HG02678 (cell line): ENCODE data around the gene PMIS2.

Experiments
- ATAC-seq: cut with Tn5 transposase; IDR thresholded peaks from one replicate; pipeline ENCODE4 v1.9.1; 2021; ENCODE audit warnings: mild to moderate bottlenecking, moderate library complexity; ENCODE audit not compliant: unreplicated experiment

PMIS2 gene

DNA sequence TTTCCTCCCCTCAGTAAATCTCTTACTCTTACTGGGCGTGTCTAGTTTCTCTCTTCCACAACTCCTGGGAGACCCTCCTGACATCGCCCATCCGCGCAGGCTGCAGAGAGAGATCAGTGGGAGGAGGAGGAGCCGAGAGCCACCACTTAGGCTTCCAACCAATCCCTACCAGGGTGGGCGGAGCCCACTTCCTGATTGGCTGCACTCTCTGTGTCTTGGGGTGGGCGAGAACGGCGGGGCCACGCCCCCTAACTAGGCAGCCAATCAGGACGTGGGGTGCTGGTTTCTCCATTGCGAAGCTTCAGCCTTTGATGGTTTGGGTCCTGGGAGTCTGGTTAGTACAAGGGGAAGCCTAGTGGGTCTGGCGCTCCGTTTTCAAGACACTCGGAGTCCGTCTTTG, at the start of gene PMIS2:
TSS of gene PMIS2 (plus strand) at position 326 of the 400 bp plus-strand sequence. CDS start 87 bp downstream, outside the sequence.
- ATAC-seq: no peak

DNA sequence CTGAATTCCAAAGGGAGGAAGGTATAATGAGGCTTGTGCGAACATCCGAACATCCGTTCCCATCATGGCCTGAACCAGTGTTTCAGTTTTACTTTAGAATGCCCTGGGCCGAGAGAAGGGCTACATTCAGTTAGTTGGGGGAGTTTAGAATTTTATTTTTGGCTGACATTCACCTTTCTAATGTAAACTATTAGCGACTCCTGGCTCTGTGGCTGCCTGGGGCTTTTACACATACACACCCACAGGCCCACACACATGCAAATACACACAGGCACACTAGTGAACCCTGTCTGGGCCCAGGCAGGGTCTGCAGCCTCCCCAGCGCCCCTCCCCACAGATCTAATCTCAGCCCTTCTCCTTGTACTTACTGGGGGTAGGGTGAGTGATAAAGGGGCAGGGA, 46.7 kb upstream of the PMIS2 start:
- ATAC-seq: no peak

DNA sequence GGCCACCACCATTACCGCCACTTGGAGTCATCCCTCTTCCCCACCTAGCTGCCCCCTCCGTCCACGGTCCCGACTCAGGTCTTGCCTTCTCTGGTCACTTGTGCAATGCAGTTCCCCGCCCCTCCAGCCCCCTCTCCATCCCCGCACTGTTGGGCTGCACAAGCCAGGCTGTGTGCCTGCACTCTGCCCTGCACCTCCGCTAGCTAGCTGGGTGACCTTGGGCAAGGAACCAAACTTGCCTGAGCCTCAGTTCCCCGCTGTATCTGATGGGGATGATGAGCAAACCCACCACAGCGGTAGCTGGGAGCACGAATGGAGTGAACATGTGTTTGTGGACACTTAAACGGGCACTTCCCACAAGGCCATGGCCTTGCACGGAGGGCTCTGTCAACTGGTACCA, 46.1 kb upstream of the PMIS2 start:
- no peak for ATAC-seq

DNA sequence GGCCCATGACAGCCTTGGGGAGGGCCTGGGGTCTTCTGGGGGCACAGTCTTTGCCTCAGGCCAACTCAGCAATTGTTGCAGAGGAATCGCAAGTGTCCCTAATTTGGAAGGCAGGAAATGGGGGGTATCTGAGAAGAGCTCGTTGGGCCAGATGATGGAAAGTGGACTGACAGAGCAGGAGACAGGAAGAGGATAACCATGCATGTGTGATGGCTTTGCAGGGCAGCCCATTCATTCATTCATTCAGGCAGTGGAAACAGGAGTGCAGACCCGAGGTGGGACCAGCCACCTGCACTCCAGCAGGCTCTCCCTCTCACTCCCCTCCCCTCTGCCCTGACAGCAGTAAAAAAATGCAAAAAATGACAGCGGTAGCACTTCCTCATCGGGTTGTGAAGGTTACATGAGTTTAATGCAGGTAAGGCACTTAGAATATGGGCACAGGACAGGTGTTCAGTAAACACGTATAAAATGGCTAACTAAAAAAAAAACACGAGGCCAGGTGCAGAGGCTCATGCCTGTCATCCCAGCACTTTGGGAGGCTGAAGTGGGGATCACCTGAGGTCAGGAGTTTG, 45.5 kb upstream of the PMIS2 start:
- ATAC-seq: no peak

DNA sequence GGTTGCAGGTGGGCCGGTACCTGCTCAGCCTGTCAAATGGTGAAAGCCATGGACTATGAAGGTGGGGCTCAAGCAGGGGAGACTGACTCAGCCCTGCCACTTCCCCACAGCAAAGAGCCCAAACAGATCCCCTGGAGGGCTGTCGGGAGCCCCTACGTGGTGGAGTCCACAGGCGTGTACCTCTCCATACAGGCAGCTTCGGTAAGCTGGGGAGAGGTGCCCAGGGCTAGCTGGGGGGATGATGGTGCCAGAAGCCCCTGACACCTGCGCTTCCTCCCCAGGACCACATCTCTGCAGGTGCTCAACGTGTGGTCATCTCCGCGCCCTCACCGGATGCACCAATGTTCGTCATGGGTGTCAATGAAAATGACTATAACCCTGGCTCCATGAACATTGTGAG, 43.8 kb upstream of the PMIS2 start:
- ATAC-seq: no peak

DNA sequence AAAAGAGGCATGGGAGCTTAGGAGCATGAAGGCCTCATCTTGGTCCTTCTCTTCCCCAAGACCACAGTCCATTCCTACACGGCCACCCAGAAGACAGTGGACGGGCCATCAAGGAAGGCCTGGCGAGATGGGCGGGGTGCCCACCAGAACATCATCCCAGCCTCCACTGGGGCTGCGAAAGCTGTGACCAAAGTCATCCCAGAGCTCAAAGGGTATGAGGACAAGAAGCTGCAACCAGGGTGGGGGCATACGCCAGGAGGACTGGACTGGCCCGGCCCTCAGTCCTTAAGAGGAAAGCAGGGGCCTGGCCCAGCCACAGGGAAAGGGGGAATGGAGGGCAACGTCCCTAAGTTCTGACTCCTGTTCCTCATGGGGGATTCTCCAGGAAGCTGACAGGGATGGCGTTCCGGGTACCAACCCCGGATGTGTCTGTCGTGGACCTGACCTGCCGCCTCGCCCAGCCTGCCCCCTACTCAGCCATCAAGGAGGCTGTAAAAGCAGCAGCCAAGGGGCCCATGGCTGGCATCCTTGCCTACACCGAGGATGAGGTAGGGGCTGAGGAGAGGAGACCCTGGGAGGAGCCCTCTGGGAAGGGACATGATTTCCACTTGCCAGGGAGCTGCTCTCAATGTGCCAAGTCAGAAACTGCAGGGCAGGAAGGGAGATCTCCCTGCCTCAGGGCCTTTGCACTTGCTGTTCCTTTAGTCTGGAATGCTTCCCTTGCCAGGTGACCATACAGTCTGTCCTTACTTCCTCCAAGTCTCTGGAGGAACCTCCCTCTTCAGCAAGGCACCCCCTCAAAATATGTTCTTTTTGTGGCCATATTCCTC, 42.5 kb upstream of the PMIS2 start:
- no peak for ATAC-seq

DNA sequence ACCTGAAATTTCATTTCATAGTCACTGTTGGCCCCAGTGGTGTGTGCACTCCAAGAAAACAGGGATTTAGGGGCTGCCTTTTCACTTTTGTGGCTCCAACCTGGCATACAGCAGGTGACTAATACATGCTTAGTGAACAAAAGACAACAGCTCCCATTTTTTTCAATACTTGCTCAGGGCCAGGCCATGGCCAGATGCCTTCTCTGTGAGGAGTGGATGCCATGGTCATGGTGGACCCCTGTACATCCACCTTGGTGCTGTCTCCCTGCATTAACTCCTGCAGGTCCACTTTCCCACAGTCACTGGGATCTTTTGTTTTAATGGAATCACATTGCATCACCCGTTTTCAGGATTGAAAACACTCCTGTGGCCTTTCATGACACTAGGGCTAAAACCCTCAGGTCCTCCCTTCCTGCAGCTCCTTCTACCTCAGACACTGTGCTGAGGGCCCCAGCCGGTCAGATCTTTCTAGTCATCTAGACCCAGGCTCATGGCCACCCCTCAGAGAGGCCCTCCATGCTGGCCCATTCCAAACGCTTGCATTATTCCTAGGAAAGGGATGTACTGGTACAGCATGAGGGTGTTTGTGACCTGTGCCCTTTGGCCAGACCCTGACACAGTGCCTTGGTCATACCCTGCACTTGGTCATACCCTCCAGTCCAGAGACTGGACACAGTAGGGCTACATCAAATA, 41.7 kb upstream of the PMIS2 start:
- no peak for ATAC-seq

DNA sequence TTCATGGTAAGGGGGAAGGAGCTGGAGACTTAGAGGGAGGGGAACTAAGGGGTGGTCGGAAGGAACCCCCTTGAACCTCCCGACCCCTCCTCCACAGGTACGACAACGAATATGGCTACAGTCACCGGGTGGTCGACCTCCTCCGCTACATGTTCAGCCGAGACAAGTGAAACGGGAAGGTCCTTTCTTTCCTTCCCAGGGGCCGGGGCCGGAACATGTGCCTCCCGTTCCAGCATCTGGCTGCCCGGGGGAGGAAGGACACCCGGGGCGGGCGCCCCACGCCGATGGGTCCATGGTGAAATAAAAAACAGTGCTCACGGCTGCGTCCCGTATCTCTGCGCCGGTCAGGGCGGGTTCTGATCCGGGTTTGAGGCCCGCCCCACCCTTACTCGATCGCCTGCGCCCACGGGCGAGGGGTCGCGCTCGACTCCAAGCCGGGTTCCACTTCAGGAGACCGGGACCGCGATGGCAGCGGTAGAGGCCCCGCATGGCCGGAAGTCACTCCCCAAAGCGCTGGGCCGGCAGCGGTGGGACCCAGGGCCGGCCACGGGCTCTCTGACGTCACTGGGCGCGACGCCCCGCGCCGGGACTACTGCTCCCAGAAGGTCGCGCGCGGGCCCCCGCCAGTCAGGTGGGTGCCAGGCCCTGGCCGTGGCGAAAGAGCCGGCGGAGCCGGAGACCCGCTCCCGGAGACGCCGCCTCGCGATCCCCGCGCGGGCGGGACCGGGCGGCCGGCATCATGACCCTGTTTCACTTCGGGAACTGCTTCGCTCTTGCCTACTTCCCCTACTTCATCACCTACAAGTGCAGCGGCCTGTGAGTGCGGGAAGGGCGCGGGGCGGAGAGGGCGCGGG, 40.7 kb upstream of the PMIS2 start, which contains the start of gene TMEM147:
TSS of gene TMEM147 (plus strand) at position 626 of the 854 bp plus-strand sequence. CDS start at position 740, 114 bp downstream.
- peak; percentile 79 for ATAC-seq

DNA sequence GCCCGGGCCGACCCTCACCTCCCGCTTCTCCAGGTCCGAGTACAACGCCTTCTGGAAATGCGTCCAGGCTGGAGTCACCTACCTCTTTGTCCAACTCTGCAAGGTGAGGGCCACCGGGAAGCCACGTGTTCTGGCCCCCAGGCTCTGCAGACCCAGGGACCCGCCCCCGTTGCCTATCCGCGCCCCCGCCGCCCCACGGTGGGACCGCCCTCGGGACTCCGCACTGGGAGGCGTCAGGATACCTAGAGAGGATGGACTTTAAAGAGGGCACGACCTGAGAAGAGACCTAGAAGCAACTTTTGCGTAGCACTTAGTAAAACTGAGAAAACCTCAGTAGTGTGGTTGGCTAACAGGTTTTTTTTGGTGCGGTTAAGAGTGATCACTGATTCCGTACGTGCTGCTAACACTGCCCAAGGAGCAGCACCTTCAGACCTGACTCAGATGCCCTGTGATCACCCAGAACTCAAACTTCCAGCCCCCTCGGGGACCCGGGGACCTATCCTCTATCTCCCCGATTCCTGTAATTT, 40.1 kb upstream of the PMIS2 start:
- peak; percentile 44 for ATAC-seq

DNA sequence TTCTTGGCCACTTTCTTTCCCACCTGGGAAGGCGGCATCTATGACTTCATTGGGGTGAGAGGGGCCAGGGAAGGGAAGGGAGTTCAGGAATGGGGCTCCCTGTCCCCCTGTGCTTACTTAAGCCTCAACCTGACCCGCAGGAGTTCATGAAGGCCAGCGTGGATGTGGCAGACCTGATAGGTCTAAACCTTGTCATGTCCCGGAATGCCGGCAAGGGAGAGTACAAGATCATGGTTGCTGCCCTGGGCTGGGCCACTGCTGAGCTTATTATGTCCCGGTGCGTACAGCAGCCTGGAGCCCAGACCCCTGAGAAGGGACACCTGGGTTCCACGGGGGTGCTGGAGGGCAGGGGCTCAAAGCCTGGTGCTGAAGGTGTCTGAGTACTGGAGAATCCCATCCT, 39.4 kb upstream of the PMIS2 start:
- ATAC-seq: no peak

DNA sequence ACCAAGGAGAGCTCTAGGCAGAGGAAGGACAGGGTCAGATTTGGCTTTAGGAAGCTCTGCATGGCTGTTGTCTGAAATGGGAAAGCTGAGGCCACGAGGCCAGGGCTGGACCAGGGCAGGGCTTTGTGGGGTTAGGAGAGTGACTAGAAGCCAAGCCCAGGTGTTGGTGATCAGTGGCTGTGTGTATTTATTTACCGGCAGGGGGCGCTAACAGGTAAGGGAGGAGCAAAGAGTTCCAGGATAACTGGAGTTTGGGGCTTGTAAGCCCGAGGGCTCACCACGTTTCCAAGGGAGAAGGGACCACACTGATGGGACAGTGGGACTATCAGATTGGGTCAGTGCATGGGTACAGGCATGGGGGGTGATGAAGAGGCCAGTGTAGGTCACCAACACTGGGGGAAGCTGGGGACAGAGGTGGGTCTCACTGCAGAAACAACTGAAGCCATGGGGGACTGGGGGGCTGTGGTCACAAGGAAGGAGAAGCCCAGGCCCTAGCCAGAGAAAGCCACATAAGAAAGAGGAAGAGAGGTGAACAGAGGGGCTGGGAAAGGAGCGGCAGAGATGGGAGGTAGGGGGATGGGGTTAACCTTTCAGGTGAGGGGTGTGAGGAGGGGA, 36.7 kb upstream of the PMIS2 start:
- no peak for ATAC-seq

DNA sequence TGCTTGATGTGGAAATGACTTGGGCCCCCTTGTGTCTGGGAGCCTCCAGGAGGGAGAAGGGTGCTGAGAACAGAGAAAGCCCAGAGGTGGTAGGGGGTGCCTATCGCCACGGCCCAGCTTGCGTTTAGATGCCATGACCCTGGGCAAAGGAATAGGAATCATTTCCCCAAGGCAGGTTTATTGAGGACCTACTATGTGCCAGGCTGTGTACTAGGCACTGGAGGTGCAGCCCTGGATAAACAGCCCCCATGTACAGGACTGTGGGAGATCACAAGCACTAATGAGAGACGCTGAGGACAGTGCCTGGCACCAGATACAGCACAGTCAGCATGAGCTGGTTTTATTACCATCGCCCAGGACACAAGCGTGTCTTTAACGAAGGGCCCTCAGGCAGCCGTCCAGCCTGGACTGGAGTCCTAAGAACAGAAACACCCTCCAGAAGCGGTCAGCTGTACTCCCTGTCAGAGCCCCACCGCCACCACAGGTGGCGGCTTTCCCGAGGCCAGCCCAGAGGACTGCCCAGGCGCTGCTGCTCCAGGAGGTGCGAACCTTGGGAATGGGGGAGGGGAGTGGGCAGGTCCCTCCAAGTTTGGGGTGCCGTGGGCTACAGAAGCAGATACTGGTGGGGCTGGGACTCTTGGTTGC, 36.0 kb upstream of the PMIS2 start:
- ATAC-seq: no peak

DNA sequence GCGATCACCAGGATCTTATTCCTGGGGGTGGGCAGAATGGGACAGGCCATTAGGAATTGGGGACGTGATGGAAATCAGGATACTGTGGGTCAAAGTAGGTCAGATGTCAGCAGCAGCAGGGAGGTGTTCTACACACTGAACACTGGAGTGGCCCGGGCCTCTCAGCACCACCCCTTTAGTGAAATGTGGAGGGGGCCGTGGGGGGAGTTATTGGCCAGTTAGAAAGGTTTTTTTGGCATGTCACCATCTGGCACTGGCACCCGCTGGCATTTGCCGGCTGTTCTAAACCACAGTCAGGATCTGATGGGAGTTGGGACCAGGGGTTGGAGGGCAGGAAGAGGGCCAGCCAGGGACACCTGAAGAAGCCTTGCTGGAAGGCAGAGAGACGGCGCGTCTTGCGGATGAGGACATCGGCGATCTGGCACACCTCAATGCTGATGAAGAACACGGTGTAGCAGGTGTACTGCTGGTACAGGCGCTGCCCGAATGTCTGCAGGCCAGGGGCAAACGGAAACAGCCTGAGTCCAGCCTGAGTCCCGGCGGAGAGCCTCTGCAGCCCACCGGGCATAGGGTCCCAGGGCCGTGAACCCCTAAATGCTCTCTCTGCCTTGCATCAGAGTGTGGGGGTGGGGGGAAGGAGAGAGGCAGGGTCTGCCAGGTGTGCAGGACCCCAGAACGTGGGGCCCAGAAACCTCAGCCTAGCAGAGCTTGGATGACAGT, 34.7 kb upstream of the PMIS2 start:
- no peak for ATAC-seq

DNA sequence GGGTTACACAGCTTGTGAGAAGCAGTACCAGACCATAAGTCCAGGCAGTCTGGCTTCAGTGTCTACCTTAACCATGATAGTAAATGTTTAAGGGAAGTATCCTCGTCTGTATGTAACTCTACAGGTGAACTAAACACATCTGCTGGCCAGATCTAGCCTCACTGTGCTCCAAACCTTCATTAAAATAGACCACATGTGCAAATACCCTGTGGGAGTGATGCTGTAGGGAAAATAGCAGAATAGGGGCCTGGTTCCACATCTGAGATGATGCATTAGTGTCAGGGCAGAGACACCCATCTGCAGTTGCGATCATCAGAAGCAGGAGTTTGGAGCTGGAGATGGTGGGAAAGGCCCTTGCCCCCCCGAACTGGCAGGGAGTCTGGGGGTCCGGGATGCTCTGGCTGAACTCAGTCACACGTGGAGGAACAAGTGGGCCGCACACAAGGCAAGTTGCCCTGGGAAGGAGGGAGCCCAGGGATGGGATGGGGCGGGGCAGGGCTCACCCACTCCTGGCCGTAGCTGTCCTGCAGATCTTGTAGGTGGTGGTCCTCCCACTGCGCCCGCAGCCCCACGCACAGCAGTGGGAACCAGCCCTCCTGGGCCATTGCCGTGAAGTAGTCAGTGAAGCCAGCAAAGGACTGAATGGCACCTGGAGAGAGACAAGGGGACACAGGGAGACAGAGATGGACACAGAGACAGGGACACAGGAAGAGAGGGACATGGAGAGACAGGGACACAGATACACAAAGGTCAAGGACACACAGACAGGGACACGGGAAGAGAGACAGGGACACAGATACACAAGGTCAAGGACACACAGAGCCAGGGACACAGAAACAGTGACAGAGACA, 33.2 kb upstream of the PMIS2 start:
- ATAC-seq: no peak

DNA sequence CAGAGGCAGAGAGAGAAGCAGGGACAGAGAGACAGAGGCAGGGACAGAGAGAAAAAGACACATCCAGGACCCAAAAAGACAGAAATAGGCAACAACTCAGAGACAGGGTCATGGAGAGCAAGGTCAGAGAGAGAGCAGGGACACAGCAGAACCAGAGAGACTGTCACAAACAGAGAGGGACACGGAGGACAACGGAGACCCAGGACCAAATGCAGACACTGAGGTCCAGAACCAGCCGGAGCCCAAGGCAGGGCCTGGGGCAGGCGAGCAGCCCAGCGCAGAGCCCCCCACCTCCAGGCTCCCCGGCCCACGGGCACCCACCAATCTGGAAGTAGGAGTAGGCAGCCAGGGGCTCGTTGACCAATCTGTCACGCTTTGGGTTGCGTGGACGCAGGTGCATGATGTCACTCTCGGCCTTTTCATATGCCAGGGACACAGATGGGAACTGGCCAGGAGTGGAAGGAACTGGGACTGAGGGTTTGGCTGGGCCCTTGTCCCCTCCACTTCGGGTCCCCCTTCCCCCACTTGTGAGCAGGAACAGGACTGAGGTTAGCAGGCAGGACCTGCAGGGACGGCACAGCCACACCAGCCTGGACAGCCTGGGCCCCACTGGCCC, 32.5 kb upstream of the PMIS2 start:
- ATAC-seq: no peak

DNA sequence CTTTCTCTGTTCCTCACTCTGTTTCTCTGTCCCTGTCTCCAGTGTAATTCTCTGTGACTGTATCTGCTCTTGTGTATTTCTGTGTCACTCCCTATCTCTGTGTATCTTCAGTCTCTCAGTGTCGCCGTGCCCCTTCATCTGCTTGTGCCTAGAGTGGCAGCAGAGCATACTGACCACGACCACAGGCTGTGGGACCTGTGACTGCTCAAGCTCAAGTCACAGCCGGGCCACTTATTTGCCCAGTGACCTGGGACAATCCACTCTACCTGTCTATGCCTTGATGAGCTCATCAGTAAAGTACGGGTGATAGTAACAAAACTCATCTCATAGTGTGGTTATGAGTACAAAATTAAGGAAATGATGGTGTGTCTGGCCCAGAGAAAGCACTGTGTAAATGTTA, 31.9 kb upstream of the PMIS2 start:
- ATAC-seq: no peak

DNA sequence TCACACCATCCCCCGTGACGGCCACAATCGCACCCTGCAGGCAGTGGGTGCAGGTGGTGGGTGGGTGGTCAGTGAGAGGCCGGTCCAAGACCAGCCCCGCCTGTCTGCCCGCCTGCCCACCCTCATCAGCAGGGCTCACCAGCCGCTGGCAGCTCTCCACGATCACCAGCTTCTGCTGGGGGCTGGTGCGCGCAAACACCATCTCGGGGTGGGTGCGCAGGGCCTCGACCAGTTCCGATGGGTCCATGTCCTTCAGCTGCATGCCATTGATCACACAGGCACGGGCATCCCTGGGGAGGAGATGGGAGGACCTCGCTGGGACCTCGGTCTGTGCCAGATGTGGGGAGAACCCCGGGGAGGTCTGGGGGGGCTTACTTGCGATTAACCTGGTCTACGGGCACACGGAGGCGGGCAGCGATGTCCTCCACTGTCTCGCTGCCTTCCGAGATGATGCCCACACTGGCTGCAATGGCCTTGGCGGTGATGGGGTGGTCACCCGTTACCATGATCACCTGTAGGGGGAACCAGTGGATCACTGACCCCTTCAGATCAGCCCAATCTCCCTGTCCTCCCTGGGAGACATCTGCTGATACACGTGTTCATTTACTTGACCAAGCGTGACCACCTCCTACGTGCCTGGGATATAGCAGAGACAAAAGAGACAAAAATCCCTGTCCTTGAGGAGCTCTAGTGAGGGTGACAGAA, 30.5 kb upstream of the PMIS2 start:
- ATAC-seq: no peak
